NCI-H2227 (cell line): Measurements from ENCODE around the gene FBXO4.
"Not testable (repeated sequence)": the region's sequence is repeated elsewhere in the genome, so short reads cannot be mapped to it uniquely, and the experiment has no call there.

Source experiments
- DNase-seq: peaks from one replicate; lab custom pipeline; 2025; ENCODE audit not compliant: unreplicated experiment; lab: John Stamatoyannopoulos, UW

FBXO4 gene

GRCh38 chr5:41980396-41980795 is 55.3 kb downstream of the FBXO4 start:
- no peak for DNase-seq

GRCh38 chr5:41980870-41981269 is 55.8 kb downstream of the FBXO4 start:
- DNase-seq: no peak

DNA sequence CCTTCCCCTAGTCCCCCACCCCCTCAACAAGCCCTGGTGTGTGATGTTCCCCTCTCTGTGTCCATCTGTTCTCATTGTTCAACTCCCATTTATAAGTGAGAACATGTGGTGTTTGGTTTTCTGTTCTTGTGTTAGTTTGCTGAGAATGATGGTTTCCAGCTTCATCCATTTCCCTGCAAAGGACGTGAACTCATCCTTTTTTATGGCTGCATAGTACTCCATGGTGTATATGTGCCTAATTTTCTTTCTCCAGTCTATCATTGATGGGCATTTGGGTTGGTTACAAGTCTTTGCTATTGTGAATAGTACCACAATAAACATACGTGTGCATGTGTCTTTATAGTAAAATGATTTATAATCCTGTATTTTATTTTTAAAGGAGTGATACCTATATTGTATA is 57.8 kb downstream of the FBXO4 start:
- DNase-seq: not testable (repeated sequence)

DNA sequence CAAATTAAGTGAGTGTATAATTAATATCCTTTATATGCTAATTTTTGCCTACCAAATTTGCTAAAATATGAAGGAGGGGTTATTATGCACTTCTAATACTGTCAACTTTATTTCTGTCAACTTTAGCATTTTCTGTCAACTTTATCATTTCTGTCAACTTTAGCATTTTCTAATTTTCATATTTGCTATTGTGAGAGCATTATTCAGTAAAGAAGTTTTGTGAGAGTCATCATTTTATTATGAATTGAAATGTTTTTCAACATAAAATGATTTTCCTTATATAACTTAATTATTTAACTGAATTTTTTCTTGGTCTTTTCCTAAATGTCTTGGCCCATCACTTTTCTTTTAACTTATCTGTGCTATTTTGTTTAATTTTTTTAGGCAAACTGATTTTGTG is 58.2 kb downstream of the FBXO4 start:
- DNase-seq: no peak

GRCh38 chr5:41985945-41986695 is 61.0 kb downstream of the FBXO4 start:
- DNase-seq: no peak
